Fibroblast of mammary gland (primary cell): ENCODE data around the gene DHDDS.
"Not testable (repeated sequence)": the region's sequence is repeated elsewhere in the genome, so short reads cannot be mapped to it uniquely, and the experiment has no call there.

Experiments used
- DNase-seq: peaks from one replicate; pipeline ENCODE4 v3.0.0-alpha.2; 2010; ENCODE audit warnings: low read depth
- H3K4me3 ChIP-seq: 2 replicates; pipeline ENCODE4 v1.5.1; 2011; ENCODE audit warnings: low read depth, mild to moderate bottlenecking, low read length, moderate library complexity; ENCODE audit not compliant: control insufficient read depth
- TF ChIP-seq, protein P1 (sequence below): conservative IDR thresholded peaks from 2 replicates; pipeline ENCODE4 v1.5.1; 2011; ENCODE audit warnings: low read depth, low read length, inconsistent platforms; ENCODE audit not compliant: control insufficient read depth, insufficient read depth

DHDDS gene

DNA sequence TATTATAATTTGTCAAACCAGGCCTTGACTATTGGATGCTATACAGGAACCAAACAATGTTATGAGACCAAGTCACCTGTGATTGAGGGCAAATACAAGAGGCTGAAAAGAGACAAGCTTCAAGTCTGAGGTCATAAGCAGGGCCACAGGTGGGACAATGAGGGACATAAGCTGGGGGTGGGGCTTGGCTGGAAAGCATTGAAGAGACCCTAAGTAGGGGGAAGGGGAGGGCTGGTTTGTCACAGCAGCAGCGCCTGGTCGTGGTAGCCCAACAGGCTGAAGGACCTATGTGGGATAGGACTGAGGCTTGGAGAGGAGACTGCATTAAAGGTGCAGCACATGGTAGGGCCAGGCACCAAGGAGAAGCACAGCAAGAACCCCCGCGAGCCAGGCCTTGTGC, 58.0 kb downstream of the DHDDS start:
- TF ChIP-seq, protein P1, sequence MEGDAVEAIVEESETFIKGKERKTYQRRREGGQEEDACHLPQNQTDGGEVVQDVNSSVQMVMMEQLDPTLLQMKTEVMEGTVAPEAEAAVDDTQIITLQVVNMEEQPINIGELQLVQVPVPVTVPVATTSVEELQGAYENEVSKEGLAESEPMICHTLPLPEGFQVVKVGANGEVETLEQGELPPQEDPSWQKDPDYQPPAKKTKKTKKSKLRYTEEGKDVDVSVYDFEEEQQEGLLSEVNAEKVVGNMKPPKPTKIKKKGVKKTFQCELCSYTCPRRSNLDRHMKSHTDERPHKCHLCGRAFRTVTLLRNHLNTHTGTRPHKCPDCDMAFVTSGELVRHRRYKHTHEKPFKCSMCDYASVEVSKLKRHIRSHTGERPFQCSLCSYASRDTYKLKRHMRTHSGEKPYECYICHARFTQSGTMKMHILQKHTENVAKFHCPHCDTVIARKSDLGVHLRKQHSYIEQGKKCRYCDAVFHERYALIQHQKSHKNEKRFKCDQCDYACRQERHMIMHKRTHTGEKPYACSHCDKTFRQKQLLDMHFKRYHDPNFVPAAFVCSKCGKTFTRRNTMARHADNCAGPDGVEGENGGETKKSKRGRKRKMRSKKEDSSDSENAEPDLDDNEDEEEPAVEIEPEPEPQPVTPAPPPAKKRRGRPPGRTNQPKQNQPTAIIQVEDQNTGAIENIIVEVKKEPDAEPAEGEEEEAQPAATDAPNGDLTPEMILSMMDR, result no peak
- no peak for DNase-seq
- H3K4me3 ChIP-seq, result no peak overlapping the region

DNA sequence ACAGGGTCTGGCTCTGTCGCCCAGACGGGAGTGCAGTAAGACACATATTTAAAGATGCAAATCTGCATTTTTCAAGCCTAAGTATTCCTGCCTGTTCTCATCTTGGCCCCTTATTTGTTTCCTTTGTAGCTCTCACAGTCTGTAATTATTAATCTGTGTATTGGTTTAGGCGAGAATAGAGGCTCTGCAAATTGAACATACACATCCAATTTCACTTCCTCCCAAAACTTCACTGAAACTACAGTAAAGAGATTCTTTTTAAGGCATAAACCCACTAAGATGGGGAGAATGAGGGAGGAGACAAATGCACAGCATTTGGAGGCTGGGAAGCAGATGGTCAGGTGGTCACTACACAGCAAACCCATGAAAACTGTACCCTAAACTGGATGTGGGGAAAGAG, 61.1 kb downstream of the DHDDS start:
- DNase-seq, result no peak
- H3K4me3 ChIP-seq, result no peak overlapping the region
- TF ChIP-seq, protein P1, result no peak

DNA sequence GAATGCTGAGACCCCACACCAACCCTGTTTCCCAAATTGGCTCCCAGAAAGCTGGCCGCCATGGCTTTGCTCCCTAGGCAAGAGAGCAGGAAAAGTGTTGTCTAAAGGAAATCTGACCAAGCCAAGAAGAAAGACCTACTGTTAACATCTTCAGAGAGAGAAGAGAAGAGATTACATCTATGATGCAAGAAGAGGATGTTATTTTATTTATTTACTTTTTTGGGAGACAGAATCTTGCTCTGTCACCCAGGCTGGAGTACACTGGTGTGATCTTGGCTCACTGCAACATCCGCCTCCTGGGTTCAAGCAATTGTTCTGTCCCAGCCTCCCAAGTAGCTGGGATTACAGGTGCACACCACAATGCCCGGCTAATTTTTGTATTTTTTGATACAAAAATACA, 61.8 kb downstream of the DHDDS start:
- no peak overlapping the region for H3K4me3 ChIP-seq
- TF ChIP-seq, protein P1, result no peak
- no peak for DNase-seq

DNA sequence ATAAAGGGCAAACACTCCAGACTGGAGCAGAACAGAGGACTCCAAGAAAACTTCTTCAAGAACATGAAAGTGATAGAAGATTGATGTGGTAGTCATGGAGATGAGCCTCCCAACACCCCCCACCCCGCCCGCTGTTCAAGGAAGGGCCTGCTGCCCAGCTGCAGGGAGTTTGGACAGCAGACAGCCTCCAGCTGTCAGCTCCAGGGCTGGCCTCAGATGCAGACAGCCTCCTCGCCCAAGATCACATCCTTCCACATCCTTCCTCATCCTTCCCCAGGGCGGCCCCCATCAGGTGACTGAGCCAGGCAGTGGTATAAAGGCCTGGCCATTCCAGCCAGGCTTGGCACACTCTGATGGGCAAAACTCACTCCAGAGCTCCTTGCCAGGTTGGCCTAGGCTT, 64.7 kb downstream of the DHDDS start:
- no peak for DNase-seq
- TF ChIP-seq, protein P1, result no peak
- H3K4me3 ChIP-seq, result no peak overlapping the region

DNA sequence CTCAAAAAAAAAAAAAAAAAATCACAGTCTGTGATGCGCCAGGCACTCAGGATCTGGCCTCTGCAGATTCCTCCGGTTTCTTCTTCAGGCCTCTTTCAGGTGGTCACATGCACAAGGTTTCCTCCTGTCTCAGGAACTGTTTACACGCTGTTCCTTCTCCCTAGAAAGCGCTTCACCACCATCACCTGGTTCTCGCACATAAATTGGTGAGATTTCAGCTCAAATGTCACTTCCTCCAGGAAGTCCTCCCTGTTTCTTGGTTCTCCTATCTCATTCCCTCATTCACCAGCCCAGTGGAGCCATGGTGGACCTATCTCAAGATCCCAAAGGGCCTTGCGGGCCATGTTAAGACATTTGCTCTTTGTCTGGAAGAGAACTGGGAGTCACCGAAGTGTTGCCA, 66.8 kb downstream of the DHDDS start:
- no peak for DNase-seq
- H3K4me3 ChIP-seq, result no peak overlapping the region
- TF ChIP-seq, protein P1, result no peak

DNA sequence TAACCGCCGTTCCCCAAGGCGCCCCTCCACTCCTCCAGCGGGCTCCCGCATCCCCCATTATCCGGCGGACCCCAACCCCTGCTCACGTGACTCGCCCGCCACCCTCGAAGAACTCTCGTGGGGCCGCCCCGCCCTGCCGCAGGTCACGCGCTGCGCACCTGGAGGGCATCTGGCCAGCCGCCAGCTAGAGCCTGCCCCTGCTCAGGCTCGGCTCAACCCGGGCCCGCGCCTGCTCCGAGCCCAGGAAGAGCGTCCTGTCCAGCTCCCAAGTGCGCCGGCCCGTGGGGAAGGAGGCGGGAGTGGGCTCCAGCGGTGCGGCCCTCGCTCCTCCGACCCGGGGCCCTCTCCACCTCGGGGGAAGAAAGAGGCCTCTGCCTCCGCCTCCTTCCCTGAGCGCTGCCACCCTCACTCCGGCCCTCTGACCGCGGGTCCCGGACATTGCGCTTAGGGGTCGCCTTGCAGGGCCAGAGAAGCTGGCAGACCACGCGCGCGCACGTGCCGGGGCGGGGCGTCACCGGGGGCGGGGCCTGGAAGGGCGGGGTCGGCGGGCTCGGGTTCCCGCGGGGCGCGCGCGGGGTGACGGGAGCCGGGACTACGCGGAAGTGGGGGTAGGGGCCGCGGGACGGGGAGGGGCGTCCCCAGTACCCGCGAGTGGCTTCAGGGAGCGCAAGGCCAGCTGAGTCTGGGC, 68.5 kb downstream of the DHDDS start:
- peak; percentile 57 for DNase-seq
- peak overlapping the region; percentile 68 for H3K4me3 ChIP-seq
- TF ChIP-seq, protein P1, result no peak

DNA sequence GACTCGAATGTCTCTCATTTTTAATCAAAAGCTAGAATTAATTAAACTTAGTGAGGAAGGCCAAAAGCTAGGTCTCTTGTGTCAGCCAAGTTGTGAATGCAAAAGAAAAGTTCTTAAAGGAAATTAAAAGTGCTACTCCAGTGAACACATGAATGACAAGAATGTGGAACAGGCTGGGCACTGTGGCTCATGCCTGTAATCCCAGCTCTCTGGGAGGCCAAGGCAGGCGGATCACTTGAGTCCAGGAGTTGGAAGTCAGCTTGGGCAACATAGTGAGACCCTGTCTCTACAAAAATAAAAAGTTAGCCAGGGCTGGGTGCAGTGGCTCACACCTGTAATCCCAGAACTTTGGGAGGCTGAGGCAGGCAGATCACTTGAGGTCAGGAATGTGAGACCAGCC, 78.6 kb downstream of the DHDDS start:
- DNase-seq, H3K4me3 ChIP-seq: not testable (repeated sequence)

DNA sequence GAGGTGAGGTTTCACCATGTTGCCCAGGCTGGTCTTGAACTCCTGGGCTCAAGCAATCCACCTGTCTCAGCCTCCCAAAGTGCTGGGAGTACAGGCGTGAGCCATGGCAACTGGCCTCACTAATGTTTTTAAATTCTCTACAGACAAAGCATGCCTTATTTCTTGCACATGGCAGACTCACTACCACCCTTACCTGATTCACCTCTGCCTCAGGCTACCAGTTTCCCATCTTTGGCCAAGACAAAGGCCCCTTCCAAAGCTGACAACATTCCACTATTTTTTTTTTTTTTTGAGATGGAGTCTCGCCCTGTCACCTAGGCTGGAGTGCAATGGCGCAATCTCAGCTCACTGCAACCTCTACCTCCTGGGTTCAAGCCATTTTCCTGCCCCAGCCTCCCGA, 83.7 kb downstream of the DHDDS start:
- not testable (repeated sequence) for DNase-seq, H3K4me3 ChIP-seq
